GM19438 (cell line): ENCODE data around the gene HS3ST3B1.

ENCODE experiments used
- ATAC-seq: cut with Tn5 transposase; IDR thresholded peaks from one replicate; pipeline ENCODE4 v1.9.1; 2021; ENCODE audit warnings: low read depth; ENCODE audit not compliant: unreplicated experiment

Gene HS3ST3B1

GRCh38 chr17:14300575-14301278, at the start of gene HS3ST3B1:
TSS of gene HS3ST3B1 (plus strand) at chr17:14301081. CDS start at chr17:14301519, 438 bp downstream.
- ATAC-seq, result peak; percentile 84

- ATAC-seq, result no peak
Measured at GRCh38 chr17:14261406-14261805, 39.5 kb upstream of the HS3ST3B1 start.

GRCh38 chr17:14268264-14268663, 32.6 kb upstream of the HS3ST3B1 start:
- ATAC-seq, result no peak

GRCh38 chr17:14269473-14269872, 31.4 kb upstream of the HS3ST3B1 start:
- ATAC-seq, result no peak

- ATAC-seq, result no peak
Measured at GRCh38 chr17:14270508-14270907, 30.4 kb upstream of the HS3ST3B1 start.

- no peak for ATAC-seq
Measured at GRCh38 chr17:14276535-14277250, 24.2 kb upstream of the HS3ST3B1 start.

- ATAC-seq, result no peak
Measured at GRCh38 chr17:14281530-14281929, 19.4 kb upstream of the HS3ST3B1 start.

GRCh38 chr17:14282726-14283125, 18.2 kb upstream of the HS3ST3B1 start:
- ATAC-seq, result no peak

GRCh38 chr17:14289162-14289561, 11.7 kb upstream of the HS3ST3B1 start:
- ATAC-seq, result no peak

- no peak for ATAC-seq
Measured at GRCh38 chr17:14294876-14295275, 6.0 kb upstream of the HS3ST3B1 start.

- no peak for ATAC-seq
Measured at GRCh38 chr17:14295676-14296075, 5.2 kb upstream of the HS3ST3B1 start.

GRCh38 chr17:14296166-14296910, 4.5 kb upstream of the HS3ST3B1 start:
- ATAC-seq, result no peak

GRCh38 chr17:14297161-14297851, 3.6 kb upstream of the HS3ST3B1 start:
- ATAC-seq, result no peak

- ATAC-seq, result no peak
Measured at GRCh38 chr17:14298221-14298946, 2.5 kb upstream of the HS3ST3B1 start.

GRCh38 chr17:14298947-14299279, 2.0 kb upstream of the HS3ST3B1 start:
- ATAC-seq, result no peak

- no peak for ATAC-seq
Measured at GRCh38 chr17:14299280-14300141, 1.4 kb upstream of the HS3ST3B1 start.

- peak; percentile 10 for ATAC-seq
Measured at GRCh38 chr17:14301279-14302090, 604 bp downstream of the HS3ST3B1 start.

- no peak for ATAC-seq
Measured at GRCh38 chr17:14302091-14302430, 1.2 kb downstream of the HS3ST3B1 start.
